ENCODE measurements around the gene SKAP1.
"Not testable (repeated sequence)": the region's sequence is repeated elsewhere in the genome, so short reads cannot be mapped to it uniquely, and the experiment has no call there.

SKAP1 gene

GRCh38 chr17:48429638-48430586 lies at the start of gene SKAP1:
SKAP1 (minus strand) TSS chr17:48430214.
- DNase-seq = peak in 1 of 2 donors; percentile 58

GRCh38 chr17:48479014-48479402 lies 49.0 kb upstream of the SKAP1 start:
- DNase-seq = no peak

GRCh38 chr17:48478224-48479013 lies 48.4 kb upstream of the SKAP1 start:
- no peak for DNase-seq

GRCh38 chr17:48477221-48477620 lies 47.2 kb upstream of the SKAP1 start:
- DNase-seq = no peak

- no peak for DNase-seq
Observed at GRCh38 chr17:48472411-48473281, 42.6 kb upstream of the SKAP1 start.

- no peak for DNase-seq
Observed at GRCh38 chr17:48471817-48472410, 41.9 kb upstream of the SKAP1 start.

GRCh38 chr17:48470388-48471034 lies 40.5 kb upstream of the SKAP1 start:
- no peak for DNase-seq

- no peak for DNase-seq
Observed at GRCh38 chr17:48469227-48469626, 39.2 kb upstream of the SKAP1 start.

- no peak for DNase-seq
Observed at GRCh38 chr17:48468299-48468698, 38.3 kb upstream of the SKAP1 start.

- no peak for DNase-seq
Observed at GRCh38 chr17:48465884-48466283, 35.9 kb upstream of the SKAP1 start.

- no peak for DNase-seq
Observed at GRCh38 chr17:48463526-48463925, 33.5 kb upstream of the SKAP1 start.

- no peak for DNase-seq
Observed at GRCh38 chr17:48462946-48463345, 32.9 kb upstream of the SKAP1 start.

GRCh38 chr17:48460052-48460451 lies 30.0 kb upstream of the SKAP1 start:
- DNase-seq = no peak

- no peak for DNase-seq
Observed at GRCh38 chr17:48459070-48459844, 29.2 kb upstream of the SKAP1 start.

GRCh38 chr17:48457080-48457836 lies 27.2 kb upstream of the SKAP1 start:
- DNase-seq = peak; percentile 72 to 78

GRCh38 chr17:48456589-48456988 lies 26.6 kb upstream of the SKAP1 start:
- peak in 1 of 2 donors; percentile 42 for DNase-seq

- no peak for DNase-seq
Observed at GRCh38 chr17:48455791-48456190, 25.8 kb upstream of the SKAP1 start.

GRCh38 chr17:48453447-48453846 lies 23.4 kb upstream of the SKAP1 start:
- no peak for DNase-seq

GRCh38 chr17:48451489-48451888 lies 21.5 kb upstream of the SKAP1 start:
- DNase-seq = no peak

GRCh38 chr17:48449335-48449734 lies 19.3 kb upstream of the SKAP1 start:
- DNase-seq = not testable (repeated sequence)
